ENCODE data around the gene UXT.

The UXT gene

DNA sequence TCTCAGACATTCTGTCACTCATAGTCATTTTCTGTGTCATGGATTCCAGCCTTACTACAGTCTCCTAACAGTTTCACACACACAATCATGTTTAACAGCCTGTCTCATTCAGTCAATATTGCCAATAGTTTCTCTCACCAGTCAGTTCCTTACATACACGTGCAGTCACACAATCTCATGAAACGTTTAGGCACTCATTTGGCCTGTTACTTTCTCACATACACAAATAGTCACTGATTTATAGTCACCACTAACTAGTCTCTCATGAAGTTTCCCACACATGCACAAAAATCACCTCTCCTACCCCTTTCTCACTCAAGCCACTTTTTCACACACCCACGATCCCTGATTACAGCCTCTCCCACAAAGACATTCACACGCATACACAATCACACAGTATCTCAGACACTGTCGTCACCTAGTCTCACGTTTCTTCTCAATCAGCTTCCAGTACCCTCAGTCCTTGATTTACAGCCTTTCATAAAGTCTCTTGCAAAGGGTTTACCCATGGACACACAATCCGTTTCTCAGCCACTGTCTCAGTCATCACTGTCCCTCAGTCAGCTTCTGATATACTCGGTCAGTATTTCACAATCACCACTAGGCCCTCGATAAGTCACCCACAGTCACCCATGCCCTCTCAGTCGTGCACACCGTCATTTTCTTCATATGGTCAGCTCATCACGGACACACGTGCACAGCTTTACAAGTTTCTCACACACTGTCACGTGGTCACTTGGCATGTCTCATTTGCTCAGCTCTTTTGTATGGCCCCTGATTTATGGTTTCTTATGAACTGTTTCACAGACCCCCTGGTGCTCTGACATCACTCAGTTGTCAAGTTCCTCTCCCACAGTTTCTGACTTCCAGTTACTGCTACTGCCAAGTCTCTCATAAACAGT, 25.0 kb downstream of the UXT start:
- H3K4me1 ChIP-seq = no peaks in the 10 kb centered on the region
- peaks cover 9% of the 10 kb centered on the region for H3K36me3 ChIP-seq
- no peaks in the 10 kb centered on the region for H3K9me3 ChIP-seq
- TF ChIP-seq CTCF (IDR thresholded peaks at IDR 0.05; ENCODE audit: low read depth, low read length) = no peak
- no peak for DNase-seq
- H3K4me3 ChIP-seq (ENCODE audit: low read depth, low read length) = no peak overlapping the region
- no peaks in the 10 kb centered on the region for H3K27me3 ChIP-seq

GRCh38 chrX:47632666-47633065, 26.3 kb downstream of the UXT start:
- Histone ChIP-seq H3K36me3 (no peaks in the 10 kb centered on the region; the same call in 1 of the 2 replicates), H3K27me3 (no peaks in the 10 kb centered on the region), H3K4me1 (no peaks in the 10 kb centered on the region), H3K4me3 (ENCODE audit: low read depth, low read length) (no peak overlapping the region), H3K9me3 (no peaks in the 10 kb centered on the region)
- no peak for DNase-seq
- TF ChIP-seq CTCF (IDR thresholded peaks at IDR 0.05; ENCODE audit: low read depth, low read length) = no peak

GRCh38 chrX:47631676-47632075, 27.3 kb downstream of the UXT start:
- no peaks in the 10 kb centered on the region for H3K4me1 ChIP-seq
- no peak for DNase-seq
- no peaks in the 10 kb centered on the region for H3K27me3 ChIP-seq
- TF ChIP-seq CTCF (IDR thresholded peaks at IDR 0.05; ENCODE audit: low read depth, low read length) = no peak
- no peaks in the 10 kb centered on the region; the same call in 1 of the 2 replicates for H3K36me3 ChIP-seq
- H3K9me3 ChIP-seq = no peaks in the 10 kb centered on the region
- no peak overlapping the region for H3K4me3 ChIP-seq (ENCODE audit: low read depth, low read length)

GRCh38 chrX:47629419-47630200, 29.4 kb downstream of the UXT start, which contains the start of gene CFP:
Gene CFP, minus strand, starts transcription at chrX:47629930. Its CDS starts 86 bp downstream, at chrX:47629844.
- Histone ChIP-seq H3K9me3 (no peaks in the 10 kb centered on the region), H3K4me3 (ENCODE audit: low read depth, low read length) (no peak within 1 kb of the TSS), H3K36me3 (no peaks in the 10 kb centered on the region), H3K27me3 (no peaks in the 10 kb centered on the region), H3K4me1 (no peaks in the 10 kb centered on the region)
- TF ChIP-seq CTCF (IDR thresholded peaks at IDR 0.05; ENCODE audit: low read depth, low read length) = no peak
- DNase-seq = no peak

DNA sequence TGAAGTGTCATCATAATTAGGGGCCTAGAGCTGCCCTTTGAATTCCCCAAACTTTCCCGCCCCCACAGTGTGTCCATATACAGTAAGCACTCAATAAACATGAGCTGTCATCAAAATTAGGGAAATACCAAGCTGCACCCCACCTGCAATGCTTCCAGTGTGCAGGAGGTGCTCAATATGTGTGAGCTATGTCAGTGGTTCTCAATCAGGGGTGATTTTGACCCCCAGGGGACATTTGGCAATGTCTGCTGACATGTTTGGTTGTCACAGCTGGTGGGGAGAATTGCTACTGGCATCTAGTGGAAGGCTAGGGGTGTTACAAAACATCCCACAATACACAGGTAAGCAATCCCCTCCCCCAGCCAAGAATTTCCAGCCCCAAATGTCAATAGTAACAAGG, 30.0 kb downstream of the UXT start:
- no peak for DNase-seq

More for the DNA sequence above, 30.0 kb downstream of the UXT start:
- peak; percentile 13; the same call in 1 of the 2 replicates for TF ChIP-seq CTCF (IDR thresholded peaks at IDR 0.05; ENCODE audit: low read depth, low read length)
- H3K9me3 ChIP-seq = no peaks in the 10 kb centered on the region
- H3K4me1 ChIP-seq = no peaks in the 10 kb centered on the region
- no peaks in the 10 kb centered on the region for H3K36me3 ChIP-seq
- no peak overlapping the region for H3K4me3 ChIP-seq (ENCODE audit: low read depth, low read length)
- no peaks in the 10 kb centered on the region for H3K27me3 ChIP-seq

Measured in BE2C (cell line).